Aorta (tissue), 5 donors: Measurements from ENCODE around the gene C4orf50. TPM values are rescaled to one million over a fixed set of nuclear protein-coding genes. Genes with fewer than 3 reads are reported as not detected.

Source experiments
- ATAC-seq: fragments of 200-7000 bp; cut with Tn5 transposase; one replicate; pipeline ENCODE4 v1.9.1; 2022; ENCODE audit warnings: moderate library complexity; ENCODE audit not compliant: low FRiP score
- DNase-seq, 2 donors: peaks; one replicate each; pipeline ENCODE4 v3.0.0-alpha.2; 2020
- H3K27ac ChIP-seq, 2 donors: one replicate each; pipeline ENCODE4 v1.5.1; 2013; ENCODE audit warnings: low read length in 2 of 2, mild to moderate bottlenecking in 2 of 2, moderate library complexity in 2 of 2, control low read depth in 1 of 2, inconsistent platforms in 1 of 2, low read depth in 1 of 2
- H3K27me3 ChIP-seq, 2 donors: one replicate each; pipeline ENCODE4 v1.6.1; 2013; ENCODE audit warnings: control low read depth in 1 of 2, low read length in 1 of 2, mild to moderate bottlenecking in 1 of 2, moderate library complexity in 1 of 2; ENCODE audit not compliant: insufficient read depth in 2 of 2, control insufficient read depth in 1 of 2
- H3K36me3 ChIP-seq, 2 donors: one replicate each; pipeline ENCODE4 v1.6.1; 2013; ENCODE audit warnings: control low read depth in 1 of 2, low read length in 1 of 2, mild to moderate bottlenecking in 1 of 2; ENCODE audit not compliant: insufficient read depth in 2 of 2, control insufficient read depth in 1 of 2
- H3K4me1 ChIP-seq, 2 donors: one replicate each; pipeline ENCODE4 v1.6.1; 2013; ENCODE audit warnings: low read length in 2 of 2, control low read depth in 1 of 2, mild to moderate bottlenecking in 1 of 2, moderate library complexity in 1 of 2; ENCODE audit not compliant: insufficient read depth in 2 of 2, control insufficient read depth in 1 of 2
- H3K4me3 ChIP-seq, 2 donors: one replicate each; pipeline ENCODE4 v1.5.1; 2013; ENCODE audit warnings: low read length in 2 of 2, control low read depth in 1 of 2, mild to moderate bottlenecking in 1 of 2
- H3K9me3 ChIP-seq: one replicate; pipeline ENCODE4 v1.6.1; 2013; ENCODE audit warnings: mild to moderate bottlenecking, low read length; ENCODE audit not compliant: control insufficient read depth
- WGBS, 2 donors: extraction: QIAGEN DNeasy Blood & Tissue Kit; methylation state at CpG; one replicate each; pipeline ENCODE4 v1.1.7; 2013; 5-methylcytosine and 5-hydroxymethylcytosine counted together
- intact Hi-C, 2 donors: fragments of 100-400 bp; cut with DNase I; formaldehyde crosslinking; loops; one replicate each; pipeline versions ENCODE4 v1.14.2 to v1.15.0; 2022
- polyA plus RNA-seq, 2 donors: library from polyadenylated mRNA; stranded (reverse); fragments of 200-250 nt; gene quantifications; one replicate each; pipeline ENCODE4 v1.2.3, GENCODE V29; 2013
- total RNA-seq, 2 donors: library from RNA; stranded (reverse); fragmentation: NEBNext Ultra II Directional; extraction: Animal tissue kit (Norgen Biotek cat#: 25700); gene quantifications; one replicate each; pipeline ENCODE4 v1.2.1, GENCODE V29; 2021
- donor health status: healthy with polysubstance abuse.
- donor health status: Bipolar disorder and iron deficiency.
- donor health status: DM: no; HTN: no; CAD: no.
- donor health status: DM: no; HTN: no; CAD: no.
- donor health status: DM: yes; HTN: yes; CAD: no.

C4orf50 gene
- total and polyA plus RNA-seq, 4 donors = 0.03 to 0.06 TPM; not detected in 2

DNA sequence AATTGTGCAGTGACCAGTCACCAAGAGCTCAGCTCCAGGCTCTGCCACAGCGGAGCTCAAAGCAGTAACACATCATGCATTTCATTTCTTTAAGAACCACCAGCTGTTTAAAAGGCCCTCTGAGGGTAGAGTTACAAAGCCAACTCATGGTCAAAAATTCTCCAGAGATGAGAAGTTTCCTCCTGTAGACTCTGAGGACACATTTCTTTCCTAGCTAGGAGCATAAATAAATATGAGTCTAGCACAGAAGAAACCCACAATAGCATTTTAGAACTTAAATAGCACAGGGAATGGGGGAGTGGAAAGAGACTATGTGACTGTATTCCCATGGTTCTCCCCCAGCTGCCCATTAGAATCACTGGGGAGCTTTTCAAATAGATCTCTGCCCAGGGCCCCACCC, 118.8 kb downstream of the C4orf50 start:
- intact Hi-C loops = no loop called here
- peaks cover 0 to 2% of the 10 kb centered on the region in 2 donors for H3K27me3 ChIP-seq
- H3K4me3 ChIP-seq = no peak overlapping the region
- no peak for ATAC-seq
- H3K27ac ChIP-seq = no peak overlapping the region
- 53 to 58% methylated on average over 1 of the region's 1 CpG for WGBS, 2 donors
- H3K36me3 ChIP-seq = no peaks in the 10 kb centered on the region
- no peaks in the 10 kb centered on the region for H3K4me1 ChIP-seq
- DNase-seq = no peak
- peaks cover 5% of the 10 kb centered on the region for H3K9me3 ChIP-seq

DNA sequence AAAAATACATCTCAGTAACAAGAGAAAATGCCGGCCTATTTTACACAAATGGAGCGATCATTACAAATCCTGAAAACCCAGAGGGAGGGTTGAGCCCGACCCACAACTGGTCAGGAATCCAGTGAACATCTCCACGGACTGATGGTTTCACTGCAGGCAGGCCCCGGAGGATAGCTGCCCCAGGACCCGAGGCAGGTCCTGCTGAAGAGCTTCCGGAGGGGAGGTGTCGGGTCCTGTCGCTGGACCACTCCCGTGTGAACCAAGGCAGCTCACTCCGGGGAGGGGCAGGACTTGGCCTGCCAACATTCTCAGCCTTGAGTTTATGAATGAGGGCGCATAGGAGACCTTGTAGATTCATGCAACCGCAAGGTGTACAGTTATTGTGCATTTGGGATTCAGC, 120.6 kb downstream of the C4orf50 start:
- ATAC-seq (no peak), DNase-seq (no peak)
- 78 to 86% methylated on average over 13 of the region's 13 CpGs for WGBS, 2 donors
- Histone ChIP-seq H3K9me3 (peaks cover 5% of the 10 kb centered on the region), H3K4me1 (no peaks in the 10 kb centered on the region), H3K27me3 (peaks cover 0 to 2% of the 10 kb centered on the region in 2 donors), H3K36me3 (no peaks in the 10 kb centered on the region), H3K4me3 (no peak overlapping the region), H3K27ac (no peak overlapping the region)
- intact Hi-C loops = no loop called here

DNA sequence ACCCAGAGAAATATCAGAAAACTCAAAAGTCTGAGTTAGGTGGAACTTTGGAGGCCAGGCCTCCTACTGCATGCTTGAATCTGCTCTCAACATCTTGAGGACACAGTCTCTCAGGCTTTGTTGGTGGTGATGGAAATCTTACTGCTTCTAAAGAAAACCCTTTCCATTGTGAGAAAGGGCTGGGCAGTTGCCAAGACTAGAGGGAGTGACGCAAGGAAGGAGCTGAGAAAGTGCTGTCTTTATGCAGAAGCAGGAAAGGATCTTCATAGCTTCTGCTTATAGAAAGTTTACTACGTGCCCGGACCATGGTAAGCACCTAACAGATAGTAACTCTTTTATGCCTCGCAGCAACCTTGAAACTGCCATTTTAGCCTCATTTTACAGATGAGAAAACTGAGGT, 122.9 kb downstream of the C4orf50 start:
- intact Hi-C loops = no loop called here
- DNase-seq = no peak
- H3K27me3 ChIP-seq = peaks cover 0 to 2% of the 10 kb centered on the region in 2 donors

DNA sequence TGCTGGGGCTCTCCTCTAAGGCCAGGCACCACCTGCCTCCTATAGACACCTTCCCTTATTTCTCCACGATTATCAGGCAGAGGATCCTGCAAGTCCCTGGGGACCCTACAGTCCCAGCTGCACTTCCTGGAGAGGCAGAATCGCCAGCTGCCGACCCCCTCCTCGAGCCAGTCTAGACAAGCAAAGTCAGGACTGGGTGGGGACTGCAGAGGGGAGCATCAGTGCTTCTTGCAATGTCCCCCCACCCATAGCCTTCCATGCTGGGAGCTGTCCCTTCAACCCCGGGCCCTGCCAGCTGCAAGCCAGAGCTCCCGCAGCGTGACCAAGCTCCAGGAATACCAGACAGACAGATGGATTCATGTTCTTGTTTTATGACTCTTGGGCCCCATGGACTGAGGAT, 124.0 kb downstream of the C4orf50 start:
- no peak overlapping the region for H3K27ac ChIP-seq
- H3K4me3 ChIP-seq = no peak overlapping the region
- DNase-seq = no peak
- intact Hi-C loops = no loop called here
- peaks cover 0 to 2% of the 10 kb centered on the region in 2 donors for H3K27me3 ChIP-seq
- H3K9me3 ChIP-seq = peaks cover 5% of the 10 kb centered on the region
- H3K36me3 ChIP-seq = no peaks in the 10 kb centered on the region
- ATAC-seq = no peak
- 20% methylated on average over 7 of the region's 7 CpGs for WGBS, 2 donors
- H3K4me1 ChIP-seq = no peaks in the 10 kb centered on the region

More for the DNA sequence above, 122.9 kb downstream of the C4orf50 start:
- WGBS, 2 donors = 73 to 79% methylated on average over 4 of the region's 4 CpGs
- Histone ChIP-seq H3K36me3 (no peaks in the 10 kb centered on the region), H3K4me1 (no peaks in the 10 kb centered on the region), H3K4me3 (no peak overlapping the region), H3K9me3 (peaks cover 5% of the 10 kb centered on the region), H3K27ac (no peak overlapping the region)
- ATAC-seq = no peak

DNA sequence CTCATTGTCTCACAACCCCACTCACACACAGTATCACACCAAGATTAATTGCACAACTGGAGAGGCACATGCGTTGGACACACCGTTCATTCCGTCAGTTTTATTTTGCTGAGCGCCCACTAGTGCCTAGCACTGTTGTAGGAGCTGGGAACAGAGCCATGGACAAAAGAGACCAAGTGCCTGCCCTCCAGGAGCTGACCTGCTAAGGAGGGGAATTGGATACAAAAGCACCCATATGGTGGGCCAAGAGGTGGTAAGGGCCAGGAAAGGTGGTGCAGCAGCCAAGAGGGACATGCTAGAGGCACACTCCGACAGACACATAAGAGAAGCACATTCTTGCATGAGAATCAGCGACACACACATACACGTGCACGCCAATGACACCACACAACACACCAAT, 124.6 kb downstream of the C4orf50 start:
- DNase-seq (no peak), ATAC-seq (no peak)
- Histone ChIP-seq H3K9me3 (peaks cover 5% of the 10 kb centered on the region), H3K27me3 (peaks cover 0 to 2% of the 10 kb centered on the region in 2 donors), H3K4me3 (no peak overlapping the region), H3K4me1 (no peaks in the 10 kb centered on the region), H3K36me3 (no peaks in the 10 kb centered on the region), H3K27ac (no peak overlapping the region)
- intact Hi-C loops = no loop called here
- 60 to 74% methylated on average over 8 of the region's 8 CpGs for WGBS, 2 donors

DNA sequence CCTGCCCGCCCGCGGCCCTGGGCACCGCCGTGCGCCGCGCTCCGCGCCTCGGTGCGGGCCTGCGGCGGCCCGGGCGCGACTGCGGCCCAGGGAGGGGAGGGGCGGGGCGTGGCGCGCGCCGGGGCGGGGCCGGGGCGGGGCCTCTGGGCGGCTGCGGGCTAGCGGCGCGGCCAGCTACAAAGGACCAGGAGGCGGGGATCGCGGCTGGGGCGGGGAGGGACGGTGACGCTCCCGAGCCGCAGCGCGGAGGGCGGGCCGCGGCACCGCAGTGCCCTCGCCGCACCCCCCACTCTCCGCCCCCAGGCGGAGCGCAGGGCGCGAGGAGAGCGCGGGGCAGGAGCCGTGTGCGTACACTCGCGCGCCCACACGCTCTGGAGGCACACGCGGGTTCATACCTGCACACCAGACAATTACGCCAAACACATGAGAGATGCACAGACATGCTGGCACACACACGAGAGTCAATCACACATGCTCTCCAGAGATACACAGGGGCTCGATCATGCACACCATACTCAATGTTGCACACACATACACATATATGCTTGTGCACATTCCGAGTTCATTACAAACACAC, 125.1 kb downstream of the C4orf50 start, which contains the start of gene CRMP1:
Gene CRMP1 (minus strand): TSS at position 83 of the 577 bp plus-strand sequence. CDS start 117 bp downstream, outside the sequence.
- H3K36me3 ChIP-seq = no peaks in the 10 kb centered on the region
- DNase-seq (no peak), ATAC-seq (no peak)
- H3K27me3 ChIP-seq = peaks cover 0 to 2% of the 10 kb centered on the region in 2 donors
- H3K9me3 ChIP-seq = peaks cover 5% of the 10 kb centered on the region
- H3K27ac ChIP-seq = no peak within 1 kb of the TSS
- intact Hi-C loops = no loop called here
- no peaks in the 10 kb centered on the region for H3K4me1 ChIP-seq
- no peak within 1 kb of the TSS for H3K4me3 ChIP-seq
- WGBS, 2 donors = 4 to 5% methylated on average over 29 to 67 of the region's 67 CpGs

DNA sequence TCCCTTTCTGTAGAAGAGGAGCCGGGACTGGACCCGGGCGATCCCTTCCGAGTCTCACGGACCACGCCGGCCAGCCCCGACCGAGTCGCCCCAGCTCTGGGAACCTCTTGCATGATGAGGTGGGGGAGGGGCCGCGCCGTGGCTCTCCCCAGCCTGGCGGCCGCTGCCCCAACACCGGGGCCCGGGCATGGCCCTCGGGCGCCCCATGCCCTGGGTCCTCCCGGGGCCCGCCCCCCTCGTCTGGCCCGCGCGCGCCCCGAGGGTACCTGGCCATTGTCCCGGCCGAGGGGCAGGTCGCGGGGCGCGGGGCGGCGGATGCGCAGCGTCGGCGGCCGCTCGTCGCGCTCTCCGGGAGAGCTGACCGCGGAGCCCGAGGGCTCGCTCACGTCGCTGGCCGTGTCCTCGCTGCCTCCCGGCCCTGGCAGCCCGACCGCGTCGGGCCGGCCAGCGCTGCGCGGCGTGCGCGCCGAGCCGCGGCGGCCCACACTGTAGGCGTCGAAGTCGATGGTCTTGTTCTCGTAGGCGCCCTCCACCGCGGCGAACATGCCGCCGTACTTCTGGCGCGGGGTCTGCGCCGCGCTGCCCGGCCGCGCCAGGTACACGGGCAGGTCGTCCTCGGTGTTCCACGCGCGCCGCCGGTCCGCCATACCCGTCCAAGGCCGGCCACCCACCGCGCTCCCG, 125.8 kb downstream of the C4orf50 start:
- Histone ChIP-seq H3K27me3 (peaks cover 0 to 2% of the 10 kb centered on the region in 2 donors), H3K4me3 (no peak overlapping the region)

DNA sequence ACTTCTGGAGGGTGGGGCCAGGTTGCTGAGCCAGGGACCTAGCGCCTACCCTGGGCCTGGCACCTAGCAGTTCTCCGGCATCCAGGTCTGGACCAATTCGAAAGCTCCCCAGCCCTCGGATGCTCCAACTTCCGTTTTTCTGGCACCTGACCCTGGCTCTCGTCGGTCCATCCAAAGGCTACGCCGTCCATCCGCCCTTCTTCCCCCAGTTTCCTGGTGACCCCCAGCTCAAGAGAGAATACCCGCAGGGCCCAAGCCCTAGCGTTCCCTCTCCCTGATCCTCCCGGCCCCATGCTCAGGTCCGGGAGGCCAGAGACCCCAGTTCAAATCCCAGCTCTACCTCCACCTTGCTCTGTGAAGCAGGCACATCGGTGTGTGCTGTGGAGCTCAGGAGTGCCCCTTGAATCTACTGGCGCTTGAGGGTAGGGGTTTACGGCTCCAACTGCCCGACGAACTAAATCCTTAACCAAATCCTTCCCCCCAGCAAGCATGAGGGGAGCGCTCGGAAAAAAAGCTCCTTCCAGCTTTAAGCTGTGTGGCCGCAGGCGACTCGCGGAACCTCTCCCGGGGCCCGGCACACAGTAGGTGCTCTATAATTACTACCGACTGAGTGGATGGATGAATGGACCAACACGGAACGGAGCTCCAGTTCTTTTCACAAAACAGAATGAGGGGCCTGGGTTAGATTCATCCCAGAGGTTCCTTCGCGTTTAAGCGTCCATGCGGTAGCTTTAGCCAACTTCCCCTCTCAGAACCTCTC, 126.5 kb downstream of the C4orf50 start:
- DNase-seq = no peak
- no peak overlapping the region for H3K4me3 ChIP-seq
- H3K4me1 ChIP-seq = no peaks in the 10 kb centered on the region
- H3K36me3 ChIP-seq = no peaks in the 10 kb centered on the region
- H3K27me3 ChIP-seq = peaks cover 0 to 2% of the 10 kb centered on the region in 2 donors
- intact Hi-C loops = no loop called here
- H3K9me3 ChIP-seq = no peaks in the 10 kb centered on the region
- no peak for ATAC-seq
- H3K27ac ChIP-seq = no peak overlapping the region
- WGBS, 2 donors = 13% methylated on average over 34 of the region's 34 CpGs

More for the DNA sequence above, 125.8 kb downstream of the C4orf50 start:
- intact Hi-C loops = no loop called here
- Histone ChIP-seq H3K4me1 (no peaks in the 10 kb centered on the region), H3K27ac (no peak overlapping the region), H3K36me3 (no peaks in the 10 kb centered on the region), H3K9me3 (peaks cover 4% of the 10 kb centered on the region)
- 2 to 3% methylated on average over 64 to 100 of the region's 100 CpGs for WGBS, 2 donors
- no peak for ATAC-seq
- no peak for DNase-seq
